Heart right ventricle (tissue), 16 donors: ENCODE results near the gene BEST4. TPM values are rescaled to one million over a fixed set of nuclear protein-coding genes. Genes with fewer than 3 reads are reported as not detected.

Experiments
- ATAC-seq, 8 donors: fragments of 200-7000 bp; cut with Tn5 transposase; one replicate each; pipeline ENCODE4 v1.9.1; 2020; ENCODE audit warnings: mild to moderate bottlenecking in 8 of 8, moderate library complexity in 8 of 8, moderate number of reproducible peaks in 1 of 8
- DNase-seq, 2 donors: peaks; one replicate each; pipeline ENCODE4 v3.0.0-alpha.2; 2020
- H3K27ac ChIP-seq, 10 donors: fragments of 200-600 bp; sonication (generic) in 2 of 10; one replicate each; pipeline versions ENCODE4 v1.5.0 to v1.8.0; 2020 to 2022; ENCODE audit warnings: mild to moderate bottlenecking in 3 of 10
- H3K27me3 ChIP-seq, 7 donors: fragments of 200-600 bp; one replicate each; pipeline ENCODE4 v1.8.0; 2021 to 2022; ENCODE audit warnings: mild to moderate bottlenecking in 2 of 7
- H3K36me3 ChIP-seq, 9 donors: fragments of 200-600 bp; sonication (generic) in 1 of 9; one replicate each; pipeline versions ENCODE4 v1.5.0 to v1.8.0; 2020 to 2022; ENCODE audit warnings: mild to moderate bottlenecking in 2 of 9
- H3K4me1 ChIP-seq, 9 donors: fragments of 200-600 bp; sonication (generic) in 1 of 9; one replicate each; pipeline versions ENCODE4 v1.5.0 to v1.8.0; 2020 to 2022; ENCODE audit warnings: mild to moderate bottlenecking in 4 of 9
- H3K4me3 ChIP-seq, 10 donors: fragments of 200-600 bp; sonication (generic) in 2 of 10; one replicate each; pipeline versions ENCODE4 v1.5.0 to v1.8.0; 2020 to 2022; ENCODE audit warnings: mild to moderate bottlenecking in 7 of 10, moderate library complexity in 2 of 10
- H3K9me3 ChIP-seq, 11 donors: fragments of 200-600 bp in 10 of 11; sonication (generic) in 2 of 11; one replicate each; pipeline versions ENCODE4 v1.5.0 to v1.8.0; 2013 to 2022; ENCODE audit warnings: mild to moderate bottlenecking in 2 of 11, control low read depth in 1 of 11, moderate library complexity in 1 of 11
- CTCF ChIP-seq, 9 donors: fragments of 200-600 bp; sonication (generic) in 2 of 9; IDR thresholded peaks; one replicate each; pipeline versions ENCODE4 v1.5.0 to v1.8.0; 2021 to 2022; ENCODE audit warnings: antibody characterized with exemption in 9 of 9, mild to moderate bottlenecking in 5 of 9, moderate library complexity in 1 of 9
- WGBS, 2 donors: extraction: QIAGEN DNeasy Blood & Tissue Kit; methylation state at CpG; one replicate each; pipeline ENCODE4 v1.1.7; 2013; ENCODE audit warnings: inconsistent platforms in 1 of 2; 5-methylcytosine and 5-hydroxymethylcytosine counted together
- intact Hi-C, 10 donors: fragments of 100-400 bp; cut with DNase I; formaldehyde crosslinking; loops; one replicate each; pipeline versions ENCODE4 v1.11.1 to v1.14.2; 2022
- polyA plus RNA-seq, 2 donors: library from polyadenylated mRNA; stranded (reverse); fragments of 200-250 nt; gene quantifications; one replicate each; pipeline ENCODE4 v1.2.3, GENCODE V29; 2013
- total RNA-seq, 10 donors: library from RNA; stranded (reverse); fragmentation: NEBNext Ultra II Directional in 3 of 10; extraction: Animal tissue kit (Norgen Biotek cat#: 25700) in 3 of 10; gene quantifications; one replicate each; pipeline versions ENCODE4 v1.2.1 to v1.2.4, GENCODE V29; 2021 to 2023
- donor health status: Arrhythmogenic right ventricular cardiomyopathy.
- donor health status: ischemic (EF 13 %, LVEDD 7.1; RV severe dilation, severe dysfunction).
- donor health status: healthy with polysubstance abuse.
- donor health status: DM: no; HTN: yes; CAD: no.
- donor health status: DM: no; HTN: no; CAD: no.
- donor health status: ischemic (EF 25% LVEDD 6.9; RV normal size, moderate dysfunction).
- donor health status: ischemic (EF 25% LVEDD 5.7; RV mildly dilated, moderate dysfunction).
- donor health status: healthy.
- donor health status: DM: yes; HTN: yes; CAD: no.
- donor health status: Ischemic cardiomyopathy.
- donor health status: ischemic (EF 35%, LVEDD 5.7; RV mildly dilated, moderate dysfunction).
- donor health status: nonischemic (EF 11% LVEDD 7.7; RV severe dilation, severe dysfunction).
- donor health status: DM: yes; HTN: yes; CAD: no.
- donor health status: PGD.
- donor health status: ischemic (EF 29% LVEDD 5.4; RV normal size, mild dysfunction).
- donor health status: nonischemic (EF 23%, LVEDD 6.1; RV moderate dilation, normal function).

Gene BEST4
- total and polyA plus RNA-seq, 12 donors, result 0.07 to 0.44 (median 0.16) TPM; not detected in 5

- H3K27me3 ChIP-seq, result no peaks in the 10 kb centered on the region
- peaks cover 0 to 32% (median 10%) of the 10 kb centered on the region in 9 donors for H3K4me1 ChIP-seq
- no peak overlapping the region for H3K27ac ChIP-seq
- DNase-seq (no peak), ATAC-seq (no peak)
- no peaks in the 10 kb centered on the region for H3K36me3 ChIP-seq
- intact Hi-C loops, result loop anchor here in 1 of 10 donors (5.0 kb wide), 1 partner anchor 42 kb away; the partner anchor contains the start of gene BEST4
- H3K4me3 ChIP-seq, result no peak overlapping the region
- H3K9me3 ChIP-seq, result no peaks in the 10 kb centered on the region
- TF ChIP-seq CTCF (IDR thresholded peaks at IDR 0.05), result no peak
- WGBS, 2 donors, result 96% methylated on average over 15 of the region's 15 CpGs
Measured at GRCh38 chr1:44828841-44829440, 41.0 kb upstream of the BEST4 start.

- no peak for DNase-seq
- no peaks in the 10 kb centered on the region for H3K9me3 ChIP-seq
- H3K36me3 ChIP-seq, result no peaks in the 10 kb centered on the region
- no peak overlapping the region for H3K27ac ChIP-seq
- no peak overlapping the region for H3K4me3 ChIP-seq
- TF ChIP-seq CTCF (IDR thresholded peaks at IDR 0.05), result no peak
- 96% methylated on average over 21 of the region's 21 CpGs for WGBS, 2 donors
- no peak for ATAC-seq
- intact Hi-C loops, result loop anchor here in 1 of 10 donors (5.0 kb wide), 1 partner anchor 41 kb away; the partner anchor contains the start of gene BEST4
- peaks cover 0 to 29% (median 10%) of the 10 kb centered on the region in 9 donors for H3K4me1 ChIP-seq
- H3K27me3 ChIP-seq, result no peaks in the 10 kb centered on the region
Measured at GRCh38 chr1:44828003-44828651, 40.2 kb upstream of the BEST4 start.

GRCh38 chr1:44827197-44828002 lies 39.4 kb upstream of the BEST4 start:
- Histone ChIP-seq H3K27me3 (no peaks in the 10 kb centered on the region), H3K9me3 (no peaks in the 10 kb centered on the region), H3K27ac (peak overlapping the region in 6 of 10 donors; percentile 41 to 79 (median 60)), H3K36me3 (no peaks in the 10 kb centered on the region), H3K4me3 (no peak overlapping the region), H3K4me1 (peaks cover 0 to 29% (median 10%) of the 10 kb centered on the region in 9 donors)
- ATAC-seq (peak in 1 of 8 donors; percentile 3), DNase-seq (no peak)
- 90 to 91% methylated on average over 28 of the region's 28 CpGs for WGBS, 2 donors
- intact Hi-C loops, result loop anchor here in 1 of 10 donors (5.0 kb wide), 1 partner anchor 40 kb away; the partner anchor contains the start of gene BEST4
- no peak for TF ChIP-seq CTCF (IDR thresholded peaks at IDR 0.05)
